Testis (tissue), 5 donors: ENCODE measurements around the gene MCRS1. TPM values are rescaled to one million over a fixed set of nuclear protein-coding genes. Genes with fewer than 3 reads are reported as not detected.
"Not testable (repeated sequence)": the region's sequence is repeated elsewhere in the genome, so short reads cannot be mapped to it uniquely, and the experiment has no call there.

ENCODE experiments used
- DNase-seq: peaks from one replicate; pipeline ENCODE4 v3.0.0-alpha.2; 2019
- H3K27ac ChIP-seq, 2 donors: fragments of 200-600 bp; sonication (generic); one replicate each; pipeline ENCODE4 v1.5.1; 2019
- H3K27me3 ChIP-seq: fragments of 200-600 bp; sonication (generic); one replicate; pipeline ENCODE4 v1.5.1; 2019
- H3K36me3 ChIP-seq: fragments of 200-600 bp; sonication (generic); one replicate; pipeline ENCODE4 v1.5.1; 2017; ENCODE audit warnings: low read depth; ENCODE audit errors: missing control alignments
- H3K4me1 ChIP-seq: fragments of 200-600 bp; sonication (generic); one replicate; pipeline ENCODE4 v1.5.1; 2019
- H3K4me3 ChIP-seq, 2 donors: fragments of 200-600 bp; sonication (generic); one replicate each; pipeline ENCODE4 v1.5.1; 2017 to 2019
- H3K9me3 ChIP-seq: fragments of 200-600 bp; sonication (generic); one replicate; pipeline ENCODE4 v1.5.1; 2017
- POLR2A ChIP-seq: fragments of 450-650 bp; IDR thresholded peaks from one replicate; pipeline ENCODE4 v1.6.1; 2017; ENCODE audit warnings: antibody characterized with exemption, mild to moderate bottlenecking, moderate library complexity
- WGBS, 2 donors: methylation state at CpG; one replicate each; pipeline ENCODE4 v1.1.5; 2018; 5-methylcytosine and 5-hydroxymethylcytosine counted together
- intact Hi-C: fragments of 100-400 bp; cut with DNase I; formaldehyde crosslinking; loops from one replicate; pipeline ENCODE4 v1.15.1; 2023; ENCODE audit warnings: low total_unique reads
- long read RNA-seq, 2 donors: transcript quantifications; one replicate each; lab custom pipeline, GENCODE V29; 2026
- polyA plus RNA-seq: library from polyadenylated mRNA; stranded (reverse); fragments of 350-450 nt; fragmentation: Illumina TruSeq; extraction: RNeasy Lipid Tissue Mini Kit (QIAGEN cat#74804); gene quantifications from one replicate; pipeline ENCODE4 v1.2.3, GENCODE V29; 2014; ENCODE audit warnings: low read depth, low replicate concordance; ENCODE audit not compliant: insufficient read depth
- total RNA-seq, 2 donors: library from RNA; depleted of rRNA; stranded (reverse); fragments of >200 nt; gene quantifications; one replicate each; pipeline ENCODE4 v1.2.3, GENCODE V29; 2016
- TF ChIP-seq, protein P1 (sequence below), 3 experiments: fragments of 450-650 bp in 2 of 3; fragments of 200-600 bp in 1 of 3; sonication (generic) in 1 of 3; IDR thresholded peaks; one replicate each; pipeline ENCODE4 v1.5.1; 2016 to 2019; ENCODE audit warnings: antibody characterized with exemption in 3 of 3, mild to moderate bottlenecking in 2 of 3, moderate library complexity in 1 of 3

The MCRS1 gene
- total RNA-seq (100 to 1,000 TPM in 1 of 2 donors, 10 to 100 TPM in 1; 95.8 to 105 TPM), polyA plus RNA-seq (104 TPM)
- long read RNA-seq, donor 1, transcript MCRS1-201 (15 exons, 1,928 nt): major isoform, 23 of 25 reads
- long read RNA-seq, donor 1, partial matches to known transcripts: 0 of 25 reads
- long read RNA-seq, donor 1, other reads (novel, unspliced or antisense): 0 of 25 reads
- long read RNA-seq, donor 2, transcript MCRS1-201 (15 exons, 1,928 nt): major isoform, 11 of 13 reads
- long read RNA-seq, donor 2, partial matches to known transcripts: 0 of 13 reads
- long read RNA-seq, donor 2, other reads (novel, unspliced or antisense): 0 of 13 reads

DNA sequence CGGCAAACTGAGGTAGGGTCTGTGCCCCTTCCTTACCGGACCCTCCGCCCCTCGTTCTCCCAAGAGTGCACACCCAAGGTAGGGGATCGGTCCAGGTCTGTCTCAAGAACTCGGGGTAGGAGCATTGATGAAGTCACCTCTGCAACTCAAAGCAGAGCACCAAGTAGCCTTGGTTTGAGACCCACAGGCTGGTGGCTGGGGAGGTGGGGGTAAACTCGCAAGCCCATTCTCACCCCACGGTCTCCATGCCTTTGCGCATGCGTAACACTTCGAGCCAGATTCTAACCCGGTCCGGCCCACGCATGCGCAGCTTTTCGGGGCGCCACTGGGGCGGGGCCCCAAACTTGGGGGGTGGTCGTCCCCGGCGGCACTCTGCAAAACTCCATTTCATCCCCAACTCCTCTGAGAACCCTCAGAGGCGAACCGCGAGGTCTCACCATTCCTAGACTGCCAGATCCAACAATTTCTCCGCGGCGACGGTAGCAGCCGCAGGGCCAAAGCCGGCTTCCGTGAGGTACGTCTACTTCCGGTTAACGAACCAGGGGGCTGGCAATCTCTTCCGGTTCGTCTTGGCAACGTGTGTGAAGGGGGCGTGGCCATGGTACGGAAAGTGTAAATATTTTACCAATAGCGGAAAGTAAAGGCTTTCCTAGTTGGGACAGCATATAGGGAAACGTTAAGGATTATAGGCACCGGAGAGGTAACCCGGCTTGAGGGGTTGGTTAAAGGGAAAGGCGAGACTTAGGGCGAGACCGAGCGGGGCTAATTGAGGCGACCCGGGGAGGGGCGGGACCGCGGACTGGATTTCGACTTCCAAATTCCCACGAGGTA is at the start of gene MCRS1:
TSS of gene MCRS1 (minus strand) at position 532 of the 831 bp plus-strand sequence. CDS start 1,411 bp downstream, outside the sequence.
- peak within 1 kb of the TSS; percentile 79 to 94 for H3K27ac ChIP-seq
- no peaks in the 10 kb centered on the region for H3K9me3 ChIP-seq
- DNase-seq: peak; percentile 94
- intact Hi-C loops: no loop called here
- H3K4me1 ChIP-seq: peaks cover 12% of the 10 kb centered on the region
- no peaks in the 10 kb centered on the region for H3K27me3 ChIP-seq
- no peak for TF ChIP-seq POLR2A
- TF ChIP-seq, protein P1, sequence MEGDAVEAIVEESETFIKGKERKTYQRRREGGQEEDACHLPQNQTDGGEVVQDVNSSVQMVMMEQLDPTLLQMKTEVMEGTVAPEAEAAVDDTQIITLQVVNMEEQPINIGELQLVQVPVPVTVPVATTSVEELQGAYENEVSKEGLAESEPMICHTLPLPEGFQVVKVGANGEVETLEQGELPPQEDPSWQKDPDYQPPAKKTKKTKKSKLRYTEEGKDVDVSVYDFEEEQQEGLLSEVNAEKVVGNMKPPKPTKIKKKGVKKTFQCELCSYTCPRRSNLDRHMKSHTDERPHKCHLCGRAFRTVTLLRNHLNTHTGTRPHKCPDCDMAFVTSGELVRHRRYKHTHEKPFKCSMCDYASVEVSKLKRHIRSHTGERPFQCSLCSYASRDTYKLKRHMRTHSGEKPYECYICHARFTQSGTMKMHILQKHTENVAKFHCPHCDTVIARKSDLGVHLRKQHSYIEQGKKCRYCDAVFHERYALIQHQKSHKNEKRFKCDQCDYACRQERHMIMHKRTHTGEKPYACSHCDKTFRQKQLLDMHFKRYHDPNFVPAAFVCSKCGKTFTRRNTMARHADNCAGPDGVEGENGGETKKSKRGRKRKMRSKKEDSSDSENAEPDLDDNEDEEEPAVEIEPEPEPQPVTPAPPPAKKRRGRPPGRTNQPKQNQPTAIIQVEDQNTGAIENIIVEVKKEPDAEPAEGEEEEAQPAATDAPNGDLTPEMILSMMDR (IDR thresholded peaks at IDR 0.05): no peak
- WGBS, 2 donors: 1% methylated on average over 28 to 51 of the region's 54 CpGs
- H3K36me3 ChIP-seq: no peaks in the 10 kb centered on the region
- peak within 1 kb of the TSS; percentile 90 for H3K4me3 ChIP-seq

DNA sequence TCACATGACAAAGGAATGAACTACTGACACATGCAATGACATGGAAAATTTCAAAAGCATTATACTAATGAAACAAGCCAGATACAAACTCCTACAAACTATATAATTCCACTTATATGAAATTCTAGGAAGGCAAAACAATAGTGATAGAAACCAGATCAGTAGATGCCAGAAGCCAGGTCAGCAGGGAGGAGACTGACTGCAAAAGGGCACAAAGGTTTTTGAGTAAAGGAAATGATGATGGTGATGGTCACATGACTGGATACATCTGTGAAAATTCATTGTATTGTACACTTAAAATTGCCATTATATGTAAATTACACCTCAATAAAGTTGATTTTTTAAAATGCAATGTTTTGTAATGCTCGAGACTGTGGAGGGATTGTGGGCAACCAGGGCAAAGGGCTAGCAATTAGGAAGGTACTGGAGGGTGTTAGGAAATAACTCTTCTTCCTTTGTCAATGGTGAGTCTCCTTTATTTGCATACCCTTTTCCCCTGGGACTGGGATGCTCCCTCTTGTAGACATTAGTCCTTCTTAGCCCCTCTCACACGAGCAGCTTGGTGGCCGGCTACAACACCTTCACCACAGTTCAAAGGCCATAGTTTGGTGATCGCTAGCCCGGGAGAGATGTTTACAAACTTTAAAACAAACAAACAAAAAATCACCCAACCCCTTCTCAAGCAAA is 48.7 kb upstream of the MCRS1 start:
- H3K36me3 ChIP-seq: no peaks in the 10 kb centered on the region
- 76 to 84% methylated on average over 5 of the region's 5 CpGs for WGBS, 2 donors

DNA sequence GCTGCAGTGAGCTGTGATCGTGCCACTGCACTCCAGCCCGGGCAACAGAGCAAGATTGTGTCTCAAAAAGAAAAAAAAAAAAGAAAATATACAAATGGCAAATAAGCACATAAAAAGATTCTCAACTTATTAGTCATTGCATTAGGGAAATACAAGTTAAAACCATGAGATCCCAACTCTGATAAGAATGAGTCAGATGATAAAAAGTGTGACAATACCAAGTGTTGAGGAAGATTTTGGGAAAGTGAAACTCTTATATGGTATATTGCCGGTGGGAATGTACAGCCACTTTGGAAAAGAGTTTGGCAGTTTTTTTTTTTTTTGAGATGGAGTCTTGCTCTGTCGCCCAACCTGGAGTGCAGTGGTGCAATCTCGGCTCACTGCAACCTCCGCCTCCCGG is 47.8 kb upstream of the MCRS1 start:
- H3K36me3 ChIP-seq: no peaks in the 10 kb centered on the region
- no peak overlapping the region for H3K27ac ChIP-seq
- no peak overlapping the region for H3K4me3 ChIP-seq
- H3K27me3 ChIP-seq: no peaks in the 10 kb centered on the region
- no peak for DNase-seq
- WGBS, 2 donors: 91 to 96% methylated on average over 7 of the region's 7 CpGs
- H3K4me1 ChIP-seq: no peaks in the 10 kb centered on the region
- TF ChIP-seq POLR2A: no peak
- TF ChIP-seq, protein P1 (IDR thresholded peaks at IDR 0.05): no peak
- intact Hi-C loops: no loop called here
- H3K9me3 ChIP-seq: no peaks in the 10 kb centered on the region

More for the DNA sequence above, 48.7 kb upstream of the MCRS1 start:
- no peaks in the 10 kb centered on the region for H3K27me3 ChIP-seq
- TF ChIP-seq, protein P1 (IDR thresholded peaks at IDR 0.05): no peak
- TF ChIP-seq POLR2A: no peak
- no peak overlapping the region for H3K27ac ChIP-seq
- intact Hi-C loops: no loop called here
- H3K4me1 ChIP-seq: peaks cover 3% of the 10 kb centered on the region
- no peaks in the 10 kb centered on the region for H3K9me3 ChIP-seq
- no peak for DNase-seq
- no peak overlapping the region for H3K4me3 ChIP-seq

DNA sequence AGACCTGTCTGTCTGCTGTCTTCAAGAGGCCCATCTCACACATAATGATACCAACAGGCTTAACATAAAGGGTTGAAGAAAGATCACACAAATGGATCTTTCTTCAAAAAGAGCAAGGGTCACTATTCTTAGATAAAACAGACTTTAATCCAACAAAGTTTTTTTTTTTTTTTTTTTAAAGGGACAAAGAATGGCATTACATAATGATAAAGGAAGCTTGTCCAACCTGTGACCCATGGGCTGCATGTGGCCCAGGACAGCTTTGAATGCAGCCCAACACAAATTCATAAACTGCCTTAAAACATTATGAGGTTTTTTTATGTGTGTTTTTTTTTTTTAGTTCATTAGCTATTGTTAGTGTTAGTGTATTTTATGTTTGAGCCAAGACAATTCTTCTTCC is 44.3 kb upstream of the MCRS1 start:
- no peak overlapping the region for H3K27ac ChIP-seq
- no peaks in the 10 kb centered on the region for H3K9me3 ChIP-seq
- no peaks in the 10 kb centered on the region for H3K4me1 ChIP-seq
- H3K4me3 ChIP-seq: no peak overlapping the region
- intact Hi-C loops: no loop called here
- TF ChIP-seq POLR2A: no peak
- no peak for DNase-seq
- H3K36me3 ChIP-seq: no peaks in the 10 kb centered on the region
- no peaks in the 10 kb centered on the region for H3K27me3 ChIP-seq

- H3K27me3 ChIP-seq, intact Hi-C loops, H3K4me1 ChIP-seq, H3K4me3 ChIP-seq, H3K36me3 ChIP-seq, DNase-seq, H3K27ac ChIP-seq, H3K9me3 ChIP-seq: not testable (repeated sequence)
- 94 to 97% methylated on average over 4 of the region's 4 CpGs for WGBS, 2 donors
Measured at GRCh38 chr12:49610785-49611184, 42.8 kb upstream of the MCRS1 start.
